Stomach (tissue), 9 donors: ENCODE measurements around the gene FIS1. TPM values are rescaled to one million over a fixed set of nuclear protein-coding genes. Genes with fewer than 3 reads are reported as not detected.
"Not testable (repeated sequence)": the region's sequence is repeated elsewhere in the genome, so short reads cannot be mapped to it uniquely, and the experiment has no call there.

ENCODE experiments used
- DNase-seq, 2 donors: peaks; one replicate each; pipeline versions ENCODE4 v3.0.0 to v3.0.0-alpha.2; 2013 to 2019
- H3K27ac ChIP-seq, 5 donors: fragments of 200-600 bp in 4 of 5; sonication (generic) in 4 of 5; one replicate each; pipeline ENCODE4 v1.5.1; 2013 to 2019; ENCODE audit warnings: mild to moderate bottlenecking in 1 of 5, moderate library complexity in 1 of 5
- H3K27me3 ChIP-seq, 3 donors: fragments of 200-600 bp; sonication (generic); one replicate each; pipeline ENCODE4 v1.5.1; 2017 to 2019; ENCODE audit warnings: mixed run types in 1 of 3
- H3K36me3 ChIP-seq, 4 donors: fragments of 200-600 bp; sonication (generic); 1 replicate in 3 of 4; 2 replicates in 1 of 4; pipeline ENCODE4 v1.5.1; 2016 to 2019
- H3K4me1 ChIP-seq, 4 donors: fragments of 200-600 bp; sonication (generic); one replicate each; pipeline ENCODE4 v1.5.1; 2016 to 2019
- H3K4me3 ChIP-seq, 4 donors: fragments of 200-600 bp; sonication (generic) in 3 of 4; one replicate each; pipeline ENCODE4 v1.5.1; 2016 to 2019; ENCODE audit warnings: mild to moderate bottlenecking in 1 of 4
- H3K9me3 ChIP-seq, 4 donors: fragments of 200-600 bp; sonication (generic); one replicate each; pipeline ENCODE4 v1.5.1; 2016 to 2019
- EP300 ChIP-seq: sonication (generic); formaldehyde crosslinking; IDR thresholded peaks from one replicate; pipeline ENCODE4 v1.6.1; 2017; ENCODE audit warnings: antibody characterized with exemption
- POLR2A ChIP-seq, 4 donors: fragments of 450-650 bp; IDR thresholded peaks; one replicate each; pipeline ENCODE4 v1.6.1; 2016; ENCODE audit warnings: antibody characterized with exemption in 4 of 4, control low read depth in 2 of 4, mild to moderate bottlenecking in 1 of 4, moderate library complexity in 1 of 4
- POLR2AphosphoS5 ChIP-seq, 3 donors: sonication (generic); formaldehyde crosslinking; IDR thresholded peaks; one replicate each; pipeline ENCODE4 v1.6.1; 2016; ENCODE audit warnings: antibody characterized with exemption in 3 of 3
- WGBS, 5 donors: extraction: QIAGEN DNeasy Blood & Tissue Kit in 3 of 5; methylation state at CpG; one replicate each; pipeline versions ENCODE4 v1.1.5 to v1.1.7; 2013 to 2018; 5-methylcytosine and 5-hydroxymethylcytosine counted together
- intact Hi-C: fragments of 100-400 bp; cut with DNase I; formaldehyde crosslinking; loops from one replicate; pipeline ENCODE4 v1.15.1; 2023; ENCODE audit warnings: low total_unique reads
- polyA plus RNA-seq, 3 donors: library from polyadenylated mRNA; stranded (reverse); fragments of 200-250 nt; gene quantifications; one replicate each; pipeline ENCODE4 v1.2.3, GENCODE V29; 2013
- total RNA-seq, 5 donors: library from RNA; depleted of rRNA; stranded (reverse); fragments of >200 nt; gene quantifications; one replicate each; pipeline versions ENCODE4 v1.1.0 to v1.2.3, GENCODE V29; 2014 to 2016
- TF ChIP-seq, protein P1 (sequence below), 7 experiments: fragments of 450-650 bp in 4 of 7; fragments of 200-600 bp in 3 of 7; sonication (generic) in 3 of 7; IDR thresholded peaks; one replicate each; pipeline ENCODE4 v1.5.1; 2016 to 2019; ENCODE audit warnings: antibody characterized with exemption in 7 of 7, control low read depth in 2 of 7, mild to moderate bottlenecking in 1 of 7
- donor health status: healthy with polysubstance abuse.
- donor health status: Bipolar disorder and iron deficiency.
- donor health status: healthy.

Gene FIS1
- total and polyA plus RNA-seq, 8 donors: 72.4 to 329 (median 199) TPM

DNA sequence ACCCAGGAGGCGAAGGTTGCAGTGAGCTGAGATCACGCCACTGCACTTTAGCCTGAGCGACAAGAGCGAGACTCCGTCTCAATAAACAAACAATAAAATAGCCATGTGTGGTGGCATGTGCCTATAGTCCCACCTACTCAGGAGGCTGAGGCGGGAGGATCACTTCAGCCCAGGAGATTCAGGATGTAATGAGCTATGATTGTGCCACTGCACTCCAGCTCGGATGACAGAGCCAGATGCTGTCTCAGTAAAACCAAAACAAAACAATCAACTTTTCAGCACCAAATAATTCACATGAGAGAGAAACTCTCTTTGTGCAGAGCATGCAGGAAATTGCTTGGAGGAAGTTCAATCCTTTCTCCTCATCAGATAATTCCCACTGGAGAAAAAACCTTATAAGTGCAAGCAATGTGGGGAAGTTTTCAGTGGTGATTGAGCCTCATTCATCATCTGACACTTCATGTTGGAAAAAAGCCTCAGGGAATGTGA, 13.4 kb upstream of the FIS1 start:
- no peak for DNase-seq
- H3K27ac ChIP-seq: no peak overlapping the region
- no peaks in the 10 kb centered on the region for H3K4me1 ChIP-seq
- no peaks in the 10 kb centered on the region for H3K36me3 ChIP-seq
- no peaks in the 10 kb centered on the region for H3K9me3 ChIP-seq
- WGBS, 5 donors: 69 to 77% (median 72%) methylated on average over 7 of the region's 7 CpGs
- H3K27me3 ChIP-seq: peaks cover 0 to 29% (median 0%) of the 10 kb centered on the region in 3 donors
- intact Hi-C loops: no loop called here
- TF ChIP-seq POLR2AphosphoS5 (IDR thresholded peaks at IDR 0.05) (no peak), EP300 (no peak), POLR2A (IDR thresholded peaks at IDR 0.05) (no peak)
- TF ChIP-seq, protein P1, sequence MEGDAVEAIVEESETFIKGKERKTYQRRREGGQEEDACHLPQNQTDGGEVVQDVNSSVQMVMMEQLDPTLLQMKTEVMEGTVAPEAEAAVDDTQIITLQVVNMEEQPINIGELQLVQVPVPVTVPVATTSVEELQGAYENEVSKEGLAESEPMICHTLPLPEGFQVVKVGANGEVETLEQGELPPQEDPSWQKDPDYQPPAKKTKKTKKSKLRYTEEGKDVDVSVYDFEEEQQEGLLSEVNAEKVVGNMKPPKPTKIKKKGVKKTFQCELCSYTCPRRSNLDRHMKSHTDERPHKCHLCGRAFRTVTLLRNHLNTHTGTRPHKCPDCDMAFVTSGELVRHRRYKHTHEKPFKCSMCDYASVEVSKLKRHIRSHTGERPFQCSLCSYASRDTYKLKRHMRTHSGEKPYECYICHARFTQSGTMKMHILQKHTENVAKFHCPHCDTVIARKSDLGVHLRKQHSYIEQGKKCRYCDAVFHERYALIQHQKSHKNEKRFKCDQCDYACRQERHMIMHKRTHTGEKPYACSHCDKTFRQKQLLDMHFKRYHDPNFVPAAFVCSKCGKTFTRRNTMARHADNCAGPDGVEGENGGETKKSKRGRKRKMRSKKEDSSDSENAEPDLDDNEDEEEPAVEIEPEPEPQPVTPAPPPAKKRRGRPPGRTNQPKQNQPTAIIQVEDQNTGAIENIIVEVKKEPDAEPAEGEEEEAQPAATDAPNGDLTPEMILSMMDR (IDR thresholded peaks at IDR 0.05): no peak
- no peak overlapping the region for H3K4me3 ChIP-seq

DNA sequence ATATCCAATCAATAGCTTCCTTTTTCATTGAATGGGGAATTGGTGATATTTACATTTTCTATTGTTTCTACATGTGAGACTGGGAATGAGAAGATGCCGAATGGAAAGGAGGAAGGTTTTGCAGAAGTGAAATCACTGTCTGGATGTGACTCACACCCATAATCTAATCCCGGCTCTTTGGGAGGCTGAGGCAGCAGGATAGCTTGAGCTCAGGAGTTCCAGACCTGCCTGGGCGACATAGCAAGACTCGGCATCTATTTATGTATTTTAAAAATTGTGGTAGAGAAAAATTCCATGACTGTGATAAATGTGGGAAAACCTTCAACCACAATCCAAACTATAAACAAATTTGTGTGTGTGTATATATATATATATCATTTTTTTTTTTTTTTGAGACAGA, 10.9 kb upstream of the FIS1 start:
- TF ChIP-seq, protein P1 (IDR thresholded peaks at IDR 0.05): no peak
- TF ChIP-seq POLR2A (IDR thresholded peaks at IDR 0.05): no peak
- TF ChIP-seq EP300: no peak
- no peak for TF ChIP-seq POLR2AphosphoS5 (IDR thresholded peaks at IDR 0.05)
- H3K36me3 ChIP-seq: no peaks in the 10 kb centered on the region
- DNase-seq: no peak
- no peak overlapping the region for H3K27ac ChIP-seq
- intact Hi-C loops: no loop called here
- H3K4me3 ChIP-seq: no peak overlapping the region
- 55 to 71% (median 66%) methylated on average over 4 of the region's 4 CpGs for WGBS, 5 donors
- H3K27me3 ChIP-seq: peaks cover 0 to 29% (median 0%) of the 10 kb centered on the region in 3 donors
- peaks cover 6 to 16% (median 15%) of the 10 kb centered on the region in 4 donors for H3K4me1 ChIP-seq
- no peaks in the 10 kb centered on the region for H3K9me3 ChIP-seq

DNA sequence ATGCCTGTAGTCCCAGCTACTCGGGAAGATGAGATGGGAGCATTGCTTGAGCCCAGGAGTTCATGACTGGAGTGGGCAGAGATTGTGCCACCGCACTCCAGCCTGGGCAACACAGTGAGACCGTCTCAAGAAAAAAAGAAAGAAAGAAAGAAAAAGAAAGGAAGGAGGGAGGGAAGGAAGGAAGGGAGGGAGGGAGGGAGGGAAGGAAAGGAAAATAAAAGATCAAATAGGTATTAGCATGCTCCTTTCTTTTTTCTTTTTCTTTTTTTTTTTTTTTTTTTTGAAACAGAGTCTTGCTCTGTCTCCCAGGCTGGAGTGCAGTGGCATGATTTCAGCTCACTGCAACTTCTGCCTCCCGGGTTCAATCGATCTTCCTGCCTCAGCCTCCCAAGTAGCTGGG, 8.3 kb upstream of the FIS1 start:
- H3K9me3 ChIP-seq, DNase-seq, H3K27ac ChIP-seq, intact Hi-C loops: not testable (repeated sequence)
- WGBS, 5 donors: 88 to 94% (median 91%) methylated on average over 5 of the region's 5 CpGs
- peaks cover 6 to 37% (median 29%) of the 10 kb centered on the region in 4 donors for H3K4me1 ChIP-seq
- peak overlapping the region in 1 of 4 donors; percentile 93 for H3K4me3 ChIP-seq
- H3K36me3 ChIP-seq: peaks cover 4 to 21% (median 16%) of the 10 kb centered on the region in 4 donors
- H3K27me3 ChIP-seq: peaks cover 0 to 21% (median 0%) of the 10 kb centered on the region in 3 donors

DNA sequence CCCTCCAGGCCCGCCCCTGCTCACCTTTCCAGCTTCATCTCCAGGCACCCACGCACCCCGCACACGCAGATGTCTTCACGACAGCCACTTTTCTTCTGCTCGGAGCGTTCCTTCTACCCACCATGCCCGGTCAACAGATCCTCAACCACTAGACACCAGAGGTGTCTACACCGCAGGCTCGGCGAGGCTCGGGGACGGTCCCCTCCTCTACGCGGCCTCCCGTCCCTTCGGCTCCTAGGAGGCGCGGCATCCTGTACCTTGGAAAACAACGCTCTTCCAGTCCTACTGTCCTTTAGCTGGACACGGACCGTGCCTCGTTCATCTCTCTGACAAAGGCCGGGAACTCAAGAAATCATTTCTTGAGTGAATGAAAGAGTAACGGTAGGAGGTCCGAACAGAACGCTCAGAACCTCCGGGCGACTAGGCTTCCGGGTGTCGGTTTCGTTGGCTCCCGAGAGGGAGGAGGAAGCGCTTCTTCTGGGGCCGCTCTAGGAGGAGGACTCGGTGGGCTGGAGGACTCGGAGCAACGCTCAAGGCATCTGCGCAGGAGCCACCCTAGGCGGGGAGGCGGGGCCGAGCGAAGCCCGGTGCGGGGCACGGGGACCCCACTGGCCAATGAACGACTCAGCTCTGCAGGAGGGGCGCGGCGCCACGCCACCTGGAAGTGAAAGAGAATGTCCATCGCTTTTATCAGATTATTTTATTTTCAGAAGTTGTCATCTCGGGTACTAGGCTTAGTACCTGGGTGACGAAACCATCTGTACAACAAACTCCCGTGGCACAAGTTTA, 7.2 kb upstream of the FIS1 start:
- H3K27me3 ChIP-seq: peaks cover 0 to 13% (median 0%) of the 10 kb centered on the region in 3 donors
- intact Hi-C loops: no loop called here
- H3K36me3 ChIP-seq: peaks cover 4 to 26% (median 25%) of the 10 kb centered on the region in 4 donors
- H3K4me3 ChIP-seq: peak overlapping the region; percentile 82 to 97 (median 90)
- no peaks in the 10 kb centered on the region for H3K9me3 ChIP-seq
- peak overlapping the region; percentile 64 to 86 (median 85) for H3K27ac ChIP-seq
- DNase-seq: peak; percentile 98 to 100
- WGBS, 5 donors: 0 to 1% (median 0%) methylated on average over 51 to 55 of the region's 55 CpGs
- peaks cover 6 to 37% (median 31%) of the 10 kb centered on the region in 4 donors for H3K4me1 ChIP-seq
- TF ChIP-seq POLR2AphosphoS5 (IDR thresholded peaks at IDR 0.05) (peak; percentile 47 to 89 (median 61)), POLR2A (IDR thresholded peaks at IDR 0.05) (no peak), EP300 (no peak)
- TF ChIP-seq, protein P1 (IDR thresholded peaks at IDR 0.05): no peak
